GM23248 (cell line): ENCODE data around the gene XPNPEP1. TPM values are rescaled to one million over a fixed set of nuclear protein-coding genes. Genes with fewer than 3 reads are reported as not detected.

Experiments used
- DNase-seq: peaks from one replicate; pipeline ENCODE4 v3.0.0-alpha.2; 2015
- H2AFZ ChIP-seq: fragments of 200-600 bp; sonication (generic); 2 replicates; pipeline ENCODE4 v1.6.1; 2016; ENCODE audit warnings: antibody characterized with exemption
- H3F3A ChIP-seq: fragments of 200-600 bp; sonication (generic); 2 replicates; pipeline ENCODE4 v1.6.1; 2016; ENCODE audit warnings: mild to moderate bottlenecking, antibody characterized with exemption, mixed run types; ENCODE audit not compliant: insufficient read depth
- H3K27ac ChIP-seq: fragments of 200-600 bp; sonication (generic); 2 replicates; pipeline ENCODE4 v1.5.1; 2016; ENCODE audit warnings: mild to moderate bottlenecking
- H3K27me3 ChIP-seq: fragments of 200-600 bp; sonication (generic); replicated peaks from 2 replicates; pipeline ENCODE4 v1.6.1; 2016; ENCODE audit warnings: mild to moderate bottlenecking; ENCODE audit not compliant: insufficient read depth
- H3K36me3 ChIP-seq: fragments of 200-600 bp; sonication (generic); 2 replicates; pipeline ENCODE4 v1.6.1; 2016; ENCODE audit warnings: low read depth, mild to moderate bottlenecking
- H3K4me1 ChIP-seq: fragments of 200-600 bp; sonication (generic); 2 replicates; pipeline ENCODE4 v1.6.1; 2016; ENCODE audit warnings: mild to moderate bottlenecking; ENCODE audit not compliant: insufficient read depth
- H3K4me2 ChIP-seq: fragments of 200-600 bp; sonication (generic); one replicate; pipeline ENCODE4 v1.6.1; 2016; ENCODE audit warnings: mild to moderate bottlenecking; ENCODE audit not compliant: unreplicated experiment
- H3K4me3 ChIP-seq: fragments of 200-600 bp; sonication (generic); 2 replicates; pipeline ENCODE4 v1.5.1; 2016; ENCODE audit warnings: mild to moderate bottlenecking
- H3K79me2 ChIP-seq: fragments of 200-600 bp; sonication (generic); 2 replicates; pipeline ENCODE4 v1.6.1; 2016; ENCODE audit warnings: mild to moderate bottlenecking; ENCODE audit not compliant: insufficient read depth
- H3K9ac ChIP-seq: fragments of 200-600 bp; sonication (generic); 2 replicates; pipeline ENCODE4 v1.6.1; 2016; ENCODE audit warnings: mild to moderate bottlenecking
- H3K9me2 ChIP-seq: fragments of 200-600 bp; sonication (generic); 2 replicates; pipeline ENCODE4 v1.6.1; 2016; ENCODE audit warnings: mixed run types, mild to moderate bottlenecking, moderate library complexity; ENCODE audit not compliant: insufficient read depth
- H3K9me3 ChIP-seq: fragments of 200-600 bp; sonication (generic); one replicate; pipeline ENCODE4 v1.6.1; 2017; ENCODE audit warnings: low read depth
- H4K20me1 ChIP-seq: fragments of 200-600 bp; sonication (generic); 2 replicates; pipeline ENCODE4 v1.6.0; 2016; ENCODE audit not compliant: insufficient read depth
- EZH2 ChIP-seq: fragments of 200-600 bp; sonication (generic); IDR thresholded peaks from 2 replicates; pipeline ENCODE4 v1.6.1; 2018; ENCODE audit warnings: antibody characterized with exemption, mild to moderate bottlenecking; ENCODE audit not compliant: insufficient read depth, poor library complexity, severe bottlenecking
- EZH2phosphoT487 ChIP-seq: fragments of 200-600 bp; sonication (generic); IDR thresholded peaks from 2 replicates; pipeline ENCODE4 v1.6.1; 2018; ENCODE audit warnings: antibody characterized with exemption, moderate library complexity, mild to moderate bottlenecking, low read depth; ENCODE audit not compliant: insufficient read depth
- WGBS, 2 experiments: methylation state at CpG; one replicate each; pipeline ENCODE4 v1.1.6; 2015 to 2017; ENCODE audit warnings: low lambda C conversion rate in 2 of 2, low coverage in 1 of 2; ENCODE audit errors: missing lambda C conversion rate in 2 of 2; 5-methylcytosine and 5-hydroxymethylcytosine counted together
- in situ Hi-C: fragments of 300-500 bp; cut with MboI; formaldehyde crosslinking; loops from 2 replicates; pipeline ENCODE4 v1.15.0; 2020
- polyA plus RNA-seq: library from polyadenylated mRNA; unstranded; fragments of >200 nt; fragmentation: Nextera tagmentation; extraction: Ambion mirVana; gene quantifications from 2 replicates; pipeline ENCODE4 v1.2.1, GENCODE V29; 2016
- total RNA-seq: library from RNA; depleted of rRNA; stranded (reverse); fragments of >200 nt; shearing (Covaris generic); gene quantifications from 2 replicates; pipeline ENCODE4 v1.2.3, GENCODE V29; 2014

XPNPEP1 gene
- total and polyA plus RNA-seq, 2 experiments from 2014 or later: 48.2 to 108 TPM

GRCh38 chr10:109862738-109863137 is 60.6 kb downstream of the XPNPEP1 start:
- no peak overlapping the region for H3K9ac ChIP-seq
- no peak overlapping the region for H3K27ac ChIP-seq
- H2AFZ ChIP-seq: no peak overlapping the region
- H3K79me2 ChIP-seq: no peaks in the 10 kb centered on the region
- peaks cover 26% of the 10 kb centered on the region for H3K36me3 ChIP-seq
- peaks cover 7% of the 10 kb centered on the region for H3F3A ChIP-seq
- no peak for DNase-seq
- no peak overlapping the region for H3K4me2 ChIP-seq
- no peaks in the 10 kb centered on the region for H3K9me2 ChIP-seq
- H3K9me3 ChIP-seq: no peaks in the 10 kb centered on the region
- no peak overlapping the region for H3K4me3 ChIP-seq
- no peaks in the 10 kb centered on the region for H3K4me1 ChIP-seq
- TF ChIP-seq EZH2phosphoT487 (no peak), EZH2 (no peak)
- H4K20me1 ChIP-seq: no peaks in the 10 kb centered on the region
- in situ Hi-C loops: no loop called here
- H3K27me3 ChIP-seq: no peaks in the 10 kb centered on the region

GRCh38 chr10:109862041-109862440 is 61.3 kb downstream of the XPNPEP1 start:
- in situ Hi-C loops: no loop called here
- DNase-seq: no peak
- Histone ChIP-seq H3F3A (peaks cover 7% of the 10 kb centered on the region), H3K4me2 (no peak overlapping the region), H3K27me3 (no peaks in the 10 kb centered on the region), H4K20me1 (no peaks in the 10 kb centered on the region), H3K4me1 (no peaks in the 10 kb centered on the region), H3K36me3 (peaks cover 26% of the 10 kb centered on the region), H3K9ac (no peak overlapping the region), H3K9me2 (no peaks in the 10 kb centered on the region), H3K79me2 (no peaks in the 10 kb centered on the region), H3K27ac (no peak overlapping the region), H3K4me3 (no peak overlapping the region), H3K9me3 (no peaks in the 10 kb centered on the region), H2AFZ (no peak overlapping the region)
- TF ChIP-seq EZH2 (no peak), EZH2phosphoT487 (no peak)
- WGBS, 2 experiments: 78 to 79% methylated on average over 6 of the region's 6 CpGs

GRCh38 chr10:109861081-109861480 is 62.2 kb downstream of the XPNPEP1 start:
- Histone ChIP-seq H3K4me2 (no peak overlapping the region), H3F3A (peaks cover 7% of the 10 kb centered on the region), H4K20me1 (no peaks in the 10 kb centered on the region), H3K9ac (no peak overlapping the region), H3K4me3 (no peak overlapping the region), H3K4me1 (no peaks in the 10 kb centered on the region), H3K9me2 (no peaks in the 10 kb centered on the region), H3K27ac (no peak overlapping the region), H3K9me3 (no peaks in the 10 kb centered on the region), H3K79me2 (no peaks in the 10 kb centered on the region), H3K36me3 (peaks cover 26% of the 10 kb centered on the region), H2AFZ (no peak overlapping the region), H3K27me3 (no peaks in the 10 kb centered on the region)
- DNase-seq: no peak
- WGBS, 2 experiments: 97 to 99% methylated on average over 4 of the region's 4 CpGs
- in situ Hi-C loops: no loop called here
- TF ChIP-seq EZH2phosphoT487 (no peak), EZH2 (no peak)

- no peak overlapping the region for H3K27ac ChIP-seq
- H3K9me2 ChIP-seq: no peaks in the 10 kb centered on the region
- H3K9ac ChIP-seq: no peak overlapping the region
- no peak overlapping the region for H2AFZ ChIP-seq
- no peaks in the 10 kb centered on the region for H3K4me1 ChIP-seq
- no peak overlapping the region for H3K4me2 ChIP-seq
- no peak overlapping the region for H3K4me3 ChIP-seq
- TF ChIP-seq EZH2: no peak
- no peak for TF ChIP-seq EZH2phosphoT487
- no peaks in the 10 kb centered on the region for H3K27me3 ChIP-seq
- in situ Hi-C loops: no loop called here
- H3F3A ChIP-seq: peaks cover 7% of the 10 kb centered on the region
- no peaks in the 10 kb centered on the region for H3K9me3 ChIP-seq
- DNase-seq: no peak
- H3K79me2 ChIP-seq: no peaks in the 10 kb centered on the region
- H4K20me1 ChIP-seq: no peaks in the 10 kb centered on the region
- WGBS, 2 experiments: 94 to 98% methylated on average over 1 of the region's 1 CpG
- peaks cover 15% of the 10 kb centered on the region for H3K36me3 ChIP-seq
Observed at GRCh38 chr10:109859221-109859620, 64.1 kb downstream of the XPNPEP1 start.

GRCh38 chr10:109855746-109856145 is 67.6 kb downstream of the XPNPEP1 start:
- H3F3A ChIP-seq: peaks cover 7% of the 10 kb centered on the region
- no peaks in the 10 kb centered on the region for H4K20me1 ChIP-seq
- H3K9me2 ChIP-seq: no peaks in the 10 kb centered on the region
- TF ChIP-seq EZH2 (no peak), EZH2phosphoT487 (no peak)
- H3K9ac ChIP-seq: no peak overlapping the region
- no peak overlapping the region for H2AFZ ChIP-seq
- no peak overlapping the region for H3K4me2 ChIP-seq
- H3K4me3 ChIP-seq: no peak overlapping the region
- no peak for DNase-seq
- in situ Hi-C loops: no loop called here
- H3K36me3 ChIP-seq: no peaks in the 10 kb centered on the region
- 81 to 83% methylated on average over 5 of the region's 5 CpGs for whole genome bisulfite sequencing, 2 experiments
- H3K27ac ChIP-seq: no peak overlapping the region
- H3K4me1 ChIP-seq: no peaks in the 10 kb centered on the region
- H3K79me2 ChIP-seq: no peaks in the 10 kb centered on the region
- H3K27me3 ChIP-seq: no peaks in the 10 kb centered on the region
- H3K9me3 ChIP-seq: no peaks in the 10 kb centered on the region
